ENCODE results near the gene RIC8A.

Gene RIC8A

GRCh38 chr11:250740-251299, 43.3 kb downstream of the RIC8A start:
- DNase-seq, result peak; percentile 40 to 57

GRCh38 chr11:251550-251949, 44.0 kb downstream of the RIC8A start:
- no peak for DNase-seq

GRCh38 chr11:252666-253065, 45.2 kb downstream of the RIC8A start:
- DNase-seq, result no peak

GRCh38 chr11:253160-253885, 45.8 kb downstream of the RIC8A start:
- DNase-seq, result no peak

GRCh38 chr11:253886-254270, 46.4 kb downstream of the RIC8A start:
- no peak for DNase-seq

- no peak for DNase-seq
Observed at GRCh38 chr11:255176-255575, 47.7 kb downstream of the RIC8A start.

GRCh38 chr11:255816-256215, 48.3 kb downstream of the RIC8A start:
- DNase-seq, result no peak

GRCh38 chr11:256952-257737, 49.6 kb downstream of the RIC8A start:
- DNase-seq, result no peak

GRCh38 chr11:257766-258493, 50.4 kb downstream of the RIC8A start:
- DNase-seq, result no peak

- DNase-seq, result no peak
Observed at GRCh38 chr11:259413-259812, 51.9 kb downstream of the RIC8A start.

- DNase-seq, result no peak
Observed at GRCh38 chr11:261624-262023, 54.1 kb downstream of the RIC8A start.
